HepG2 (cell line): ENCODE data around the gene TMEM129. TPM values are rescaled to one million over a fixed set of nuclear protein-coding genes. Genes with fewer than 3 reads are reported as not detected.

ENCODE experiments used
- GFI1 ChIP-seq: sonication (generic); formaldehyde crosslinking; IDR thresholded peaks from 2 replicates; pipeline ENCODE4 v1.5.0; 2020; ENCODE audit warnings: missing genetic modification reagents, mild to moderate bottlenecking, borderline replicate concordance
- MAFK ChIP-seq, 2 experiments: IDR thresholded peaks in 1 of 2; conservative IDR thresholded peaks in 1 of 2; 2 replicates each; pipeline ENCODE4 v1.6.1; 2011; ENCODE audit warnings: improper control_type of control experiment in 2 of 2, low read length in 2 of 2
- MXD3 ChIP-seq: IDR thresholded peaks from 2 replicates; pipeline ENCODE4 v1.6.1; 2016; ENCODE audit warnings: mild to moderate bottlenecking, missing biosample characterization, missing genetic modification reagents
- PTBP1 ChIP-seq: fragments of 200-400 bp; formaldehyde crosslinking; IDR thresholded peaks from 2 replicates; pipeline ENCODE4 v1.6.1; 2018; ENCODE audit warnings: low read length, low read depth; ENCODE audit not compliant: poor library complexity, severe bottlenecking
- RBAK ChIP-seq: sonication (generic); formaldehyde crosslinking; IDR thresholded peaks from 2 replicates; pipeline ENCODE4 v1.5.1; 2020; ENCODE audit warnings: mild to moderate bottlenecking, missing genetic modification reagents
- REST ChIP-seq, 2 experiments: IDR thresholded peaks; 2 replicates each; pipeline ENCODE4 v1.6.1; 2011 to 2012; ENCODE audit warnings: low read length in 2 of 2, borderline replicate concordance in 1 of 2, low read depth in 1 of 2, mild to moderate bottlenecking in 1 of 2, moderate library complexity in 1 of 2
- RXRB ChIP-seq: IDR thresholded peaks from 2 replicates; pipeline ENCODE4 v1.6.1; 2016; ENCODE audit warnings: borderline replicate concordance, missing genetic modification reagents, missing compliant biosample characterization
- ZBTB26 ChIP-seq: IDR thresholded peaks from 2 replicates; pipeline ENCODE4 v1.6.1; 2016; ENCODE audit warnings: missing compliant biosample characterization, missing genetic modification reagents, borderline replicate concordance
- ZFY ChIP-seq: sonication (generic); formaldehyde crosslinking; IDR thresholded peaks from 2 replicates; pipeline ENCODE4 v1.4.0; 2020; ENCODE audit warnings: missing genetic modification reagents
- ZNF431 ChIP-seq: sonication (generic); formaldehyde crosslinking; IDR thresholded peaks from 2 replicates; pipeline ENCODE4 v1.9.0; 2022; ENCODE audit warnings: missing genetic modification reagents, low read depth, mild to moderate bottlenecking, borderline replicate concordance
- ZNF549 ChIP-seq: sonication (generic); formaldehyde crosslinking; IDR thresholded peaks from 2 replicates; pipeline ENCODE4 v1.5.0; 2020; ENCODE audit warnings: missing genetic modification reagents
- ZNF615 ChIP-seq: sonication (generic); formaldehyde crosslinking; IDR thresholded peaks from 2 replicates; pipeline ENCODE4 v1.5.0; 2020; ENCODE audit warnings: mild to moderate bottlenecking, missing genetic modification reagents, borderline replicate concordance
- ZNF687 ChIP-seq: sonication (generic); formaldehyde crosslinking; IDR thresholded peaks from 2 replicates; pipeline ENCODE4 v1.5.1; 2020; ENCODE audit warnings: mild to moderate bottlenecking, missing genetic modification reagents, moderate library complexity
- ZNF839 ChIP-seq: sonication (generic); formaldehyde crosslinking; IDR thresholded peaks from 2 replicates; pipeline ENCODE4 v1.4.0; 2020; ENCODE audit warnings: missing genetic modification reagents, mild to moderate bottlenecking, borderline replicate concordance
- polyA plus RNA-seq, 8 experiments: library from polyadenylated mRNA; depleted of rRNA in 3 of 8; stranded (reverse) in 7 of 8; unstranded in 1 of 8; fragments of >200 nt; fragmentation: Illumina TruSeq in 4 of 8; extraction: Trizol in 4 of 8; gene quantifications; 2 replicates each; pipeline versions ENCODE4 v1.2.1 to v1.2.3, GENCODE V29; 2011 to 2016; ENCODE audit warnings: low read depth in 4 of 8, missing spikeins in 1 of 8, mixed read lengths in 1 of 8; ENCODE audit not compliant: insufficient read depth in 1 of 8
- total RNA-seq, 5 experiments: library from RNA; depleted of rRNA; stranded (reverse); fragments of >200 nt; fragmentation: Illumina TruSeq; extraction: Trizol; gene quantifications; 2 replicates each; pipeline ENCODE4 v1.2.3, GENCODE V29; 2016; ENCODE audit warnings: low read depth in 1 of 5
- TF ChIP-seq, protein P1 (sequence below): sonication (generic); formaldehyde crosslinking; IDR thresholded peaks from 2 replicates; pipeline ENCODE4 v1.5.0; 2020; ENCODE audit warnings: mild to moderate bottlenecking, missing genetic modification reagents, borderline replicate concordance

Gene TMEM129
- total and polyA plus RNA-seq, 2 of the 13 experiments (the other 11 are each of a cell fraction or from before 2014, with no cell fraction given), result 19.0 to 25.8 TPM

DNA sequence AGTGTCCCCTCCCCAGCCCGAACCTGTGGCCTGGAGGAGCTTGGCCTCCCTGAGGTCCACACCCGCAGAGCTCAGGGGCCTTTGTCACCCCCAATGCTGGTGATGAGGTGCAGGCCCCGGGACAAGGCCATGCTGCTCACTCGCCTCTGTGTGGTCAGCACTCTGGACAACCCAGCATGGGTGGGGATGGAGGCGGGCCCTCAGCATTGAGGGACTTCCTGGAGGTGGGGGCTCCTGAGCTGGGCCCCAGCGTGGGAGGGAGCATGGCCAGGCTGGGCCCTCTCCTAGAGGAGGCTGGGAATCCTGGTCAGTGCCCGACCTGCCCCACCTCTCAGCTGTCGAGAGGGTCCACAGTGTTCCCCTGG, 30.8 kb upstream of the TMEM129 start (continued):
- peak; percentile 87 for TF ChIP-seq ZNF687 (CRISPR knock-in tag)
- no peak for TF ChIP-seq ZBTB26 (CRISPR knock-in tag)
- TF ChIP-seq ZNF839 (CRISPR knock-in tag), result no peak
- peak; percentile 49; the same call in 1 of the 2 replicates for TF ChIP-seq ZFY
- TF ChIP-seq, protein P1, sequence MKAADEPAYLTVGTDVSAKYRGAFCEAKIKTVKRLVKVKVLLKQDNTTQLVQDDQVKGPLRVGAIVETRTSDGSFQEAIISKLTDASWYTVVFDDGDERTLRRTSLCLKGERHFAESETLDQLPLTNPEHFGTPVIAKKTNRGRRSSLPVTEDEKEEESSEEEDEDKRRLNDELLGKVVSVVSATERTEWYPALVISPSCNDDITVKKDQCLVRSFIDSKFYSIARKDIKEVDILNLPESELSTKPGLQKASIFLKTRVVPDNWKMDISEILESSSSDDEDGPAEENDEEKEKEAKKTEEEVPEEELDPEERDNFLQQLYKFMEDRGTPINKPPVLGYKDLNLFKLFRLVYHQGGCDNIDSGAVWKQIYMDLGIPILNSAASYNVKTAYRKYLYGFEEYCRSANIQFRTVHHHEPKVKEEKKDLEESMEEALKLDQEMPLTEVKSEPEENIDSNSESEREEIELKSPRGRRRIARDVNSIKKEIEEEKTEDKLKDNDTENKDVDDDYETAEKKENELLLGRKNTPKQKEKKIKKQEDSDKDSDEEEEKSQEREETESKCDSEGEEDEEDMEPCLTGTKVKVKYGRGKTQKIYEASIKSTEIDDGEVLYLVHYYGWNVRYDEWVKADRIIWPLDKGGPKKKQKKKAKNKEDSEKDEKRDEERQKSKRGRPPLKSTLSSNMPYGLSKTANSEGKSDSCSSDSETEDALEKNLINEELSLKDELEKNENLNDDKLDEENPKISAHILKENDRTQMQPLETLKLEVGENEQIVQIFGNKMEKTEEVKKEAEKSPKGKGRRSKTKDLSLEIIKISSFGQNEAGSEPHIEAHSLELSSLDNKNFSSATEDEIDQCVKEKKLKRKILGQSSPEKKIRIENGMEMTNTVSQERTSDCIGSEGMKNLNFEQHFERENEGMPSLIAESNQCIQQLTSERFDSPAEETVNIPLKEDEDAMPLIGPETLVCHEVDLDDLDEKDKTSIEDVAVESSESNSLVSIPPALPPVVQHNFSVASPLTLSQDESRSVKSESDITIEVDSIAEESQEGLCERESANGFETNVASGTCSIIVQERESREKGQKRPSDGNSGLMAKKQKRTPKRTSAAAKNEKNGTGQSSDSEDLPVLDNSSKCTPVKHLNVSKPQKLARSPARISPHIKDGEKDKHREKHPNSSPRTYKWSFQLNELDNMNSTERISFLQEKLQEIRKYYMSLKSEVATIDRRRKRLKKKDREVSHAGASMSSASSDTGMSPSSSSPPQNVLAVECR, result peak; percentile 53; the same call in 1 of the 2 replicates
- peak; percentile 19 for TF ChIP-seq RXRB (CRISPR knock-in tag)
- no peak for TF ChIP-seq ZNF549 (CRISPR knock-in tag)
- TF ChIP-seq PTBP1, result no peak
- no peak for TF ChIP-seq GFI1
- TF ChIP-seq ZNF615 (CRISPR knock-in tag), result no peak
- TF ChIP-seq MAFK (conservative IDR thresholded peaks at IDR 0.05 in 1 of 2, IDR thresholded peaks at IDR 0.05 in 1 of 2; ENCODE audit: low read length in 2 of 2), result no peak
- TF ChIP-seq ZNF431 (CRISPR knock-in tag), result 0 out of 2 replicates have a peak, but pooled peaks have one; percentile 53
- no peak for TF ChIP-seq MXD3 (CRISPR knock-in tag)
- peak in 1 of 2 experiments; percentile 88; a peak in 2 of 4 replicates for TF ChIP-seq REST (IDR thresholded peaks at IDR 0.05; ENCODE audit: borderline replicate concordance in 1 of 2, low read depth in 1 of 2, low read length in 2 of 2)
- no peak for TF ChIP-seq RBAK (CRISPR knock-in tag)
